Peyer's patch (tissue), 4 donors: Measurements from ENCODE around the gene SLC44A4.

ENCODE experiments used
- CTCF ChIP-seq, 6 experiments: fragments of 450-650 bp in 4 of 6; fragments of 200-600 bp in 2 of 6; sonication (generic) in 1 of 6; IDR thresholded peaks; one replicate each; pipeline ENCODE4 v1.5.1; 2017 to 2019; ENCODE audit warnings: antibody characterized with exemption in 6 of 6, mild to moderate bottlenecking in 3 of 6, moderate library complexity in 1 of 6
- POLR2A ChIP-seq, 2 donors: fragments of 450-650 bp; IDR thresholded peaks; one replicate each; pipeline ENCODE4 v1.5.1; 2017; ENCODE audit warnings: antibody characterized with exemption in 2 of 2, mild to moderate bottlenecking in 2 of 2, moderate library complexity in 2 of 2

- no peak for TF ChIP-seq POLR2A (IDR thresholded peaks at IDR 0.05)
- TF ChIP-seq CTCF (IDR thresholded peaks at IDR 0.05) = no peak
These were observed 8.3 kb downstream of the SLC44A4 start for GRCh38 chr6:31870385-31870921.
